HepG2 (cell line): ENCODE results near the gene ABCG4. TPM values are rescaled to one million over a fixed set of nuclear protein-coding genes. Genes with fewer than 3 reads are reported as not detected.

Source experiments
- CAMTA2 ChIP-seq: sonication (generic); formaldehyde crosslinking; IDR thresholded peaks from 2 replicates; pipeline ENCODE4 v1.4.0; 2020; ENCODE audit warnings: mild to moderate bottlenecking, missing genetic modification reagents, borderline replicate concordance
- CEBPZ ChIP-seq: IDR thresholded peaks from 2 replicates; pipeline ENCODE4 v1.6.1; 2012; ENCODE audit warnings: low read length, improper control_type of control experiment
- FOXK2 ChIP-seq: fragments of 450-650 bp; IDR thresholded peaks from 2 replicates; pipeline ENCODE4 v1.6.1; 2016
- FUBP1 ChIP-seq: sonication (generic); formaldehyde crosslinking; IDR thresholded peaks from 2 replicates; pipeline ENCODE4 v1.5.1; 2020; ENCODE audit warnings: missing genetic modification reagents, mild to moderate bottlenecking, borderline replicate concordance
- HOXA9 ChIP-seq: sonication (generic); formaldehyde crosslinking; IDR thresholded peaks from 2 replicates; pipeline ENCODE4 v1.8.1; 2022; ENCODE audit warnings: missing genetic modification reagents, mild to moderate bottlenecking, moderate library complexity, borderline replicate concordance
- HOXD1 ChIP-seq: sonication (generic); formaldehyde crosslinking; IDR thresholded peaks from 2 replicates; pipeline ENCODE4 v1.5.0; 2020; ENCODE audit warnings: missing genetic modification reagents
- KDM2A ChIP-seq: sonication (generic); formaldehyde crosslinking; IDR thresholded peaks from 2 replicates; pipeline ENCODE4 v1.4.0; 2020; ENCODE audit warnings: low read depth, missing genetic modification reagents, borderline replicate concordance
- KDM3A ChIP-seq: IDR thresholded peaks from 2 replicates; pipeline ENCODE4 v1.6.1; 2018; ENCODE audit warnings: low read depth, missing compliant biosample characterization
- LBX2 ChIP-seq: sonication (generic); formaldehyde crosslinking; IDR thresholded peaks from 2 replicates; pipeline ENCODE4 v1.5.0; 2020; ENCODE audit warnings: missing genetic modification reagents, mild to moderate bottlenecking, borderline replicate concordance
- PHF21A ChIP-seq: sonication (generic); formaldehyde crosslinking; IDR thresholded peaks from 2 replicates; pipeline ENCODE4 v1.5.0; 2020; ENCODE audit warnings: mild to moderate bottlenecking, missing genetic modification reagents
- TP53 ChIP-seq: sonication (generic); formaldehyde crosslinking; conservative IDR thresholded peaks from 2 replicates; pipeline ENCODE4 v1.4.0; 2020; ENCODE audit warnings: missing genetic modification reagents
- UBTF ChIP-seq: sonication (generic); formaldehyde crosslinking; IDR thresholded peaks from 2 replicates; pipeline ENCODE4 v1.4.0; 2020; ENCODE audit warnings: mild to moderate bottlenecking, missing genetic modification reagents
- ZKSCAN1 ChIP-seq: fragments of 150-350 bp; IDR thresholded peaks from 2 replicates; pipeline ENCODE4 v1.6.1; 2014; ENCODE audit warnings: low read length
- ZNF34 ChIP-seq: sonication (generic); formaldehyde crosslinking; IDR thresholded peaks from 2 replicates; pipeline ENCODE4 v1.4.0; 2020; ENCODE audit warnings: mild to moderate bottlenecking, missing genetic modification reagents, borderline replicate concordance
- ZNF556 ChIP-seq: sonication (generic); formaldehyde crosslinking; IDR thresholded peaks from 2 replicates; pipeline ENCODE4 v1.4.0; 2020; ENCODE audit warnings: mild to moderate bottlenecking, missing genetic modification reagents, borderline replicate concordance
- ZNF607 ChIP-seq: sonication (generic); formaldehyde crosslinking; IDR thresholded peaks from 2 replicates; pipeline ENCODE4 v1.5.1; 2020; ENCODE audit warnings: missing genetic modification reagents, mild to moderate bottlenecking, borderline replicate concordance
- ZNF672 ChIP-seq: sonication (generic); formaldehyde crosslinking; IDR thresholded peaks from 2 replicates; pipeline ENCODE4 v1.8.1; 2022; ENCODE audit warnings: missing genetic modification reagents
- ZNF737 ChIP-seq: sonication (generic); formaldehyde crosslinking; IDR thresholded peaks from 2 replicates; pipeline ENCODE4 v1.5.0; 2020; ENCODE audit warnings: missing genetic modification reagents, mild to moderate bottlenecking, borderline replicate concordance
- ZNF841 ChIP-seq: sonication (generic); formaldehyde crosslinking; IDR thresholded peaks from 2 replicates; pipeline ENCODE4 v1.8.1; 2023; ENCODE audit warnings: missing genetic modification reagents, borderline replicate concordance
- polyA plus RNA-seq, 8 experiments: library from polyadenylated mRNA; depleted of rRNA in 3 of 8; stranded (reverse) in 7 of 8; unstranded in 1 of 8; fragments of >200 nt; fragmentation: Illumina TruSeq in 4 of 8; extraction: Trizol in 4 of 8; gene quantifications; 2 replicates each; pipeline versions ENCODE4 v1.2.1 to v1.2.3, GENCODE V29; 2011 to 2016; ENCODE audit warnings: low read depth in 4 of 8, missing spikeins in 1 of 8, mixed read lengths in 1 of 8; ENCODE audit not compliant: insufficient read depth in 1 of 8
- total RNA-seq, 5 experiments: library from RNA; depleted of rRNA; stranded (reverse); fragments of >200 nt; fragmentation: Illumina TruSeq; extraction: Trizol; gene quantifications; 2 replicates each; pipeline ENCODE4 v1.2.3, GENCODE V29; 2016; ENCODE audit warnings: low read depth in 1 of 5

ABCG4 gene
- total and polyA plus RNA-seq, 2 of the 13 experiments (the other 11 are each of a cell fraction or from before 2014, with no cell fraction given): not detected

- TF ChIP-seq CAMTA2 (CRISPR knock-in tag): peak; percentile 57; the same call in 1 of the 2 replicates
- peak; percentile 59; the same call in 1 of the 2 replicates for TF ChIP-seq PHF21A (CRISPR knock-in tag)
- no peak for TF ChIP-seq TP53 (CRISPR knock-in tag)
- no peak for TF ChIP-seq CEBPZ
- TF ChIP-seq KDM2A: peak; percentile 54; the same call in 1 of the 2 replicates
- TF ChIP-seq HOXD1 (CRISPR knock-in tag): 0 out of 2 replicates have a peak, but pooled peaks have one; percentile 30
- no peak for TF ChIP-seq FUBP1
- no peak for TF ChIP-seq ZNF34 (CRISPR knock-in tag)
- TF ChIP-seq ZNF737 (CRISPR knock-in tag): no peak
- TF ChIP-seq ZNF607: peak; percentile 85; the same call in 1 of the 2 replicates
- TF ChIP-seq FOXK2: no peak
- peak; percentile 99 for TF ChIP-seq UBTF (CRISPR knock-in tag)
- TF ChIP-seq ZKSCAN1: 0 out of 2 replicates have a peak, but pooled peaks have one; percentile 44
- TF ChIP-seq ZNF556 (CRISPR knock-in tag): no peak
- TF ChIP-seq ZNF841 (CRISPR knock-in tag): no peak
- no peak for TF ChIP-seq HOXA9 (CRISPR knock-in tag)
- no peak; the same call in 1 of the 2 replicates for TF ChIP-seq KDM3A (CRISPR knock-in tag)
- TF ChIP-seq LBX2: no peak
- no peak for TF ChIP-seq ZNF672 (CRISPR knock-in tag)
These were observed 19.8 kb downstream of the ABCG4 start, which contains the start of gene NLRX1 (continued) for GRCh38 chr11:119168471-119169281.
